Peyer's patch (tissue), 4 donors: ENCODE measurements around the gene GNG7.
"Not testable (repeated sequence)": the region's sequence is repeated elsewhere in the genome, so short reads cannot be mapped to it uniquely, and the experiment has no call there.

ENCODE experiments used
- POLR2A ChIP-seq, 2 donors: fragments of 450-650 bp; IDR thresholded peaks; one replicate each; pipeline ENCODE4 v1.5.1; 2017; ENCODE audit warnings: antibody characterized with exemption in 2 of 2, mild to moderate bottlenecking in 2 of 2, moderate library complexity in 2 of 2
- TF ChIP-seq, protein P1 (sequence below), 6 experiments: fragments of 450-650 bp in 4 of 6; fragments of 200-600 bp in 2 of 6; sonication (generic) in 1 of 6; IDR thresholded peaks; one replicate each; pipeline ENCODE4 v1.5.1; 2017 to 2019; ENCODE audit warnings: antibody characterized with exemption in 6 of 6, mild to moderate bottlenecking in 3 of 6, moderate library complexity in 1 of 6

DNA sequence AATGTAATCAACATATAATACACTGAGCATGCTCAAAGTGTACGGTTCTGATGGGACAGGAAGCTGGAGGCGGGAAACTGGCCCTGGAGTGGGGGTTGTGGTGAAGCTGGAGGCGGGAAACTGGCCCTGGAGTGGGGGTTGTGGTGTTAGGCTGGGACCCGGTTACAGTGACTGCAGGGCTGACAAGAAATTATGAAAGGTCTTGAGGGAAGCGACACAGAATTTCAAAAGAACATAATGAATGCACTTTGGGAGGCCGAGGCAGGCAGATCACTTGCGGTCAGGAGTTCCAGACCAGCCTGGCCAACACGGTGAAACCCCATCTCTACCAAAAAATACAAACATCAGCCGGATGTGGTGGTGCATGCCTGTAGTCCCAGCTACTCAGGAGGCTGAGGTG is 164.9 kb downstream of the GNG7 start:
- not testable (repeated sequence) for TF ChIP-seq POLR2A (IDR thresholded peaks at IDR 0.05)
- TF ChIP-seq, protein P1, sequence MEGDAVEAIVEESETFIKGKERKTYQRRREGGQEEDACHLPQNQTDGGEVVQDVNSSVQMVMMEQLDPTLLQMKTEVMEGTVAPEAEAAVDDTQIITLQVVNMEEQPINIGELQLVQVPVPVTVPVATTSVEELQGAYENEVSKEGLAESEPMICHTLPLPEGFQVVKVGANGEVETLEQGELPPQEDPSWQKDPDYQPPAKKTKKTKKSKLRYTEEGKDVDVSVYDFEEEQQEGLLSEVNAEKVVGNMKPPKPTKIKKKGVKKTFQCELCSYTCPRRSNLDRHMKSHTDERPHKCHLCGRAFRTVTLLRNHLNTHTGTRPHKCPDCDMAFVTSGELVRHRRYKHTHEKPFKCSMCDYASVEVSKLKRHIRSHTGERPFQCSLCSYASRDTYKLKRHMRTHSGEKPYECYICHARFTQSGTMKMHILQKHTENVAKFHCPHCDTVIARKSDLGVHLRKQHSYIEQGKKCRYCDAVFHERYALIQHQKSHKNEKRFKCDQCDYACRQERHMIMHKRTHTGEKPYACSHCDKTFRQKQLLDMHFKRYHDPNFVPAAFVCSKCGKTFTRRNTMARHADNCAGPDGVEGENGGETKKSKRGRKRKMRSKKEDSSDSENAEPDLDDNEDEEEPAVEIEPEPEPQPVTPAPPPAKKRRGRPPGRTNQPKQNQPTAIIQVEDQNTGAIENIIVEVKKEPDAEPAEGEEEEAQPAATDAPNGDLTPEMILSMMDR (IDR thresholded peaks at IDR 0.05) = not testable (repeated sequence)
